Stimulated activated naive CD4-positive, alpha-beta T cell treated with Interleukin-2 at 50 U/mL for 16 hours (primary cell): ENCODE measurements around the gene MEG3.

Experiments used
- DNase-seq: peaks from one replicate; lab custom pipeline; 2025; lab: John Stamatoyannopoulos, UW

Gene MEG3

DNA sequence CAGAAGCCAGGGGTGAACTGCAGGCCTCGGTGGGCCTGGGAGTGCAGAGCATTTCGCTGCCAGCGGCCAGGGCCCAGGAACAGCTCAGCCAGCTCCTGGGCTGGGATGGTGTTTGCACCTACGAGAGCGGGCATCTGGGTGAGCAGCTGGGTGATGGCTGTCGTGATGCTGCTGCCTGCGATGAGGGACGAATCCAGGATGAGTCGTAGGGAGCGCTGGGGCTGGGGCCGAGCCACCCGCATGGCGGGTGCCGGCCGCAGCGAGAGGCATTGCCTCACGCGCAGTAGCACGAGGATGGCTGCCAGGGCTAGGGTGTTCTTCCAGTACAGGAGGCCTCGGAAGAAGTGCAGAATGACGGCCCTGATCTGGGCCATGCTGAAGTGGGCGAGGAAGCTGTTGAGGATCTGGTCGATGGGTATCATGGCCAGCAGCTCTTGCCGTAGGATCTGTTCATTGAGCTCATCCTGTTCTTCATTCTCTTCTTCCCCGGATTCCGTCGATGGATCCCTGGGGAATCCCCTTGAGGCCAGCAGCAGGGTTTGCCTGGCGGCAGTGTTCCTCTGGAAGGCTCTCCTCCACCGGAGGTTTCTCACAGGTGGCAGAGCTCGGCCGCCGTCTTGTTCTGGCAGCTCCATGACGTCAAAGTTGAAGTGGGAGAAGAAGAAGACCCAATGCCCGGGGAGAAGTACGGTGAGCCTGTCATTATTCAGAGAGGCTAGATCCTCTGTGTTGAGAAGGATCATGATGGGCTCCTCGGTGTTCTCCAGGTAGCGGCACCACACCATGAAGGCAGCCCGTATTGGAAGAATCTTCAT lies 55.5 kb downstream of the MEG3 start:
- no peak for DNase-seq

DNA sequence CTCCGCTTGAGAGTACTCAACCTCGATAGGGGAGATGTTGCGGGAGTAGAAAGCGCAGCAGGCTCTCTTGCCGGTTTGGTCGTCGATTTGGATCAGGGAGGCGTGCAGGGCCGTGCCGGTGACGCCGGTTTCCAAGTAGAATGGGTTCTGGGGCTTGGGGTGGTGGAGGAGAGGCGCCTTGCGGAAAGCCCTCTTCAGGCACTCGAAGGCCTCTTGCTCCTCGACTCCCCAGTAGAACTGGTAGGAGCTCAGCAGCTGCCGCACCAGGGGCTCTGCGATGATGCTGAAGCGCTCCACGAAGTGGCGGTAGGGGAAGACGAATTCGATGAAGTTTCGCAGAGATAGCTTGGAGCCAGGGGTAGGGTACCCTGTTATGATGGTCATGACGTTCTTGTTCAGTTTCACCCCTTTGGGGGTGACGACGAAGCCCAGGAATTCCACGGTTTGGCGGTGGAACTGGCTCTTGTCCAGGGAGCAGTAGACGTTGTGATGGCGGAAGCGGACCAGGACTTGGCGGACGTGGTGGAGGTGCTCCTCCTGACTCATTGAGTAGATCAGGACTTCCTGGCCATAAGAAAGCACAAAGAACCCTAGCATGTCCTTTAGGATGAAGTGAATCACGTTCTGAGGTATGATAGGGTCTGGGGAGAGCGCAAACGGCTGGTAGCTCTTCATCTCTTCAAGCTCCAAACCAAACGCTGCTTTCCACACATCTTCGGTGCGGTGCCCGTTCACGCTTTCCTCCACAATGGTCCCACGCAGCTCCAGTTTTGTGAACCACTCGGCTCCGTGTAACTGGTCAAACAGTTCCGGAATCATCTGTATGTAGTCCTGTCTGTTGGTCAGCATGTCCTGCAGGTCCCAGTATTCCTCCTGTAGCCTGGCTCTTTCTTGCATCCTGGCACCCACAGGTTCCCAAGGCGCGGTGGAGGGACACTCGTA lies 56.4 kb downstream of the MEG3 start:
- DNase-seq: no peak

DNA sequence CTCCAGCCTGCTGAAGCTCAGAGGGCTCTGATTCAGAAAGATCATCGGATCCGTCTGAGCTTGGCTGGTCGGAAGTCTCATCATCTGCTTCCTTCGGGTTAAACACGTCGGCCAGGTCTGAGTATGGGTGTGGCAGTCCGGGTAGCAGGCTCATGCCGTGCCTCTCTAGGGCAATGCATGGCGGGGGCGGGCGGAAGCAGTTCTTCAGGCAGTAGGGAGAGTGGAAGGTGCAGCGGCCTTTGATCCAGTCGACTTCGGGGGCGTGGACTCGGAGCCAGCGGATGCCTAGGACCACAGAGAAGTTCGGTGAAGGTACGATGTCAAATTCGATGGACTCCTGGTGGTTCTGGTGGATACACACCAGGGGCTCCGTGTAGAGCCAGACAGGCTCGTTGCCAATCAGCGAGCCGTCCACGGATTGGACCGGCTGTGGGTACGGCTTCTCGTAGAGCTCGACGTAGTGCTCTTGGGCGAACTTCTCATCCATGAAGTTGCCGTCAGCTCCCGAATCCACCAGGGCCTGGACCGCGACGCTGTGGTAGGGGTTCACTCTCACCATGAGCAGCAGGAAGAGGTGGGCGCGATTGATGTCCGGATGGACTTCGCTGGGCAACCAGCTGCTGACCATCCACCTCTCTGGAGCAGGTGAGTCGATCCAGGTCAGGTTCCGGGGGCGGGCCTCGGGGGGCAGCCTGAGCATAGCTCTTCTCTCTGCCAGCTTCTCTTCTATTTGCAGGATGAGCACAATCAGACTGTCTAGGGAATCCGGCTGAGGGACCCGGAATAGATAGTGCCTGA lies 57.3 kb downstream of the MEG3 start:
- DNase-seq: no peak

DNA sequence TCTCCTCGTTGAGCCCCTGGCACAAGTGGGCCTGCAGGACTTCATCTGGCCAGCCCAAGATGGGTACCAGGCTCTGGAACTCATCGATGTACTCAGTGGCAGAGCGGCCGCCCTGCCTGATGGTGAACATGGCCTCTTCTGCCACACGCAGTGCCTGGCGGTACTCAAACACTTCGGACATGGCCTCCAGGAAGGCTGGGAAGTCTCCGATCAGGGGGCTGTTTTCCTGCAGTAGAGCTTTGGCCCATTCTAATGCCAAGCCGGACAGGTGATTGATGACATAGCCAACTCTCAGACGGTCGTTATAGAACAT lies 57.8 kb downstream of the MEG3 start:
- DNase-seq: no peak

DNA sequence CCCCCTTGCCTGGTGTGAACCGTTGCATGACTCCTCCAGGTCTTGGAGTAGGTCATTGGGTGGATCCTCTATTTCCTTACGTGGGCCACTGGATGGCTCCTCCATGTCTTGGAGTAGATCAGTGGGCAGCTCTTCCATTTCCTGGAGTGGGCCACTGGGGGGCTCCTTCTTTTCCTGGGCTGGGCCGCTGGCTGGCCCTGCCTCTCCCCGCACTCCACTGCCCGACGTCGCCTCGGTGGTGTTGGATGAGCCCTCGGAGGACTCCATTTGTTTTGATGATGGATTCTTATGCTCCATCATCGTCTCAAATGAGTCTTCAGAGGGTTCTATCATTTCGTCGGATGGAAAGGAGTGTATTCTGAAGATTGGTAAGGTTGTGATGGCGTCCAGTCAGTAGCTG lies 58.5 kb downstream of the MEG3 start:
- no peak for DNase-seq

DNA sequence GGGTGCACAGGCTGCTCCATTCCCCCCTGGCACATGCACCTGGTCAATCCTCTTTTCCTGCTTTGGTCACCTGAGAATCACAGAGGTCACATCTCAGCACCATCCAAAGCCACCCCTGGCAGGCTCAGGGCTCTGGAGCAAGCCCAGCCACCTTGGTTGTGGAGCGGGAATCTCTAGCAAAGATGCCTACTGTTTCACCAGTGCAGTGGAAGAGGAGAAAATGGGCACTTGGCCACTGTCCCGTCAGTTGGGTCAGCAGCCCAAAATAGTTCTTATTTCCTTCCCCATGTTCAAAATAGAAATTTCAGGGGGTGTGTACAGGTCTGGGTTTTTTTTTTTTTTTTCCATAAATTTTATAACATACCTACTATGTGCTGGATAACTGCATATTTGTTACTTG lies 59.3 kb downstream of the MEG3 start:
- DNase-seq: no peak

DNA sequence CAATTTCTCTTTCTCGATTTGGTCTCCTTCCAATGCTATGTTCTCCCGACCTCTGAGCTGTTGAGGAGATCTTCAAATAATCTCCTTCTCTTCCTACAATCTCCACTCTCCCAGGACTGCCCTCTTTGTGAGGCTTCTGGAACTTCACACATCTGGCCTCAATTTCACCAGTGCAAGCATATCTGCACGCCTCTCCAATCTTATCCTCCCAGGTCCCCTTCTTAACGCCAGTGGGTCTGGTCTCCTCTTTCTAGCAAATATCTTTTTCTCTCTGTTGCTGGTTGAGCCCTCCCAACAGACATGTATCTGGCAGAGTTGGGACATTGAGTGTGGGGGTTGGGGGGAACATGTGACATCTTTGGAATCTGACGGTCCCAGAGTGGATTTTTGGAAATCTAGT lies 59.7 kb downstream of the MEG3 start:
- no peak for DNase-seq

DNA sequence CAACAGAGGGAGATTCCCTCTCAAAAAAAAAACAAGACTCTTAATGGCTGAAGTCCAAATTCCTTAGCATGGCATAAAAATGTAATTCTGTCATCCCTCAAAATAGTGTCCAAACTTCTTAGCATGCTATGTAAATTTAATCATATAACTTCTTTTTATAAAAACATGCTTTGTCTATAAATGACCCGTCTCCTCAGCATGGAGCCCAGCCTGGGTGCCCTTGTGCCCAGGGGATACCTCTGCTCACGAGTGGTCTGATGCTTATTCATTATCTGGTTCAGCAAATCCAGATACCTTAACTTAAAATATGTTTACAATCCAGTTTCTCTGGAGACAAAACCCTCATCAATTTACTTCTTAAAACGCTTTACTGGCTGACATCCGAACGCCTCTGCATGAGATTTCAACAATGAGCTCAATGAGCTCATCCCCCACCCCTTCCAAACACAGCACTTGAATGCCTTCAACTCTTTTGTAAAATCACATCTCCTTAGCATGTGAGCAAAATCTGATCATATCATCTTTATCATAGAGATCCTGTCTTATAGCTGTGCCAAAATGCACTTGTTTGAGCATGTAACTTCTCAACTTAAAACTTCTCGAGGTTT lies 61.9 kb downstream of the MEG3 start:
- no peak for DNase-seq

DNA sequence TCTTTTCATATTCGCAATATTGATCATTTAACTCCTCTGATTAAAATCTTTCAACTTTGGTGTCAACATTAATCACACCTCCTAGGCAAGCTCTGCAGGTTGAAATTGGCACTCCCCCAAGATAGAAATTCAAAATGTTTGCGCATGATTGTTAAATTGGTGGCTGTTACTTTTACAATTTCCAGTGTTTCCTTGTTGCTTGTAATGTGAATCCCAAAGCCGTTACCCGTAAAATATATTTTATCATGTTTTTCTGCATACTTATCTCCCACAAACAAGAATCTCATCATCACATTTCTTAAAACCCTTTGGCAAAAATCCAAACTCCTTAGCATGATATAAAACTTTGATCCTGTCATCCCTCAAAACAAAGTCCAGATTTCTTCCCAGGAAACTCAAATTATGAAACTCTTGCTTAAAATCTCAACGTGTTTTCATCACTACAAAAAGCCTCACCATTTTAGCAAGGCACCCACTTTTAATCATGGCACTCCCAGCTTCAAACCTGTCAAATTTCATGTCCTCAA lies 62.9 kb downstream of the MEG3 start:
- no peak for DNase-seq

DNA sequence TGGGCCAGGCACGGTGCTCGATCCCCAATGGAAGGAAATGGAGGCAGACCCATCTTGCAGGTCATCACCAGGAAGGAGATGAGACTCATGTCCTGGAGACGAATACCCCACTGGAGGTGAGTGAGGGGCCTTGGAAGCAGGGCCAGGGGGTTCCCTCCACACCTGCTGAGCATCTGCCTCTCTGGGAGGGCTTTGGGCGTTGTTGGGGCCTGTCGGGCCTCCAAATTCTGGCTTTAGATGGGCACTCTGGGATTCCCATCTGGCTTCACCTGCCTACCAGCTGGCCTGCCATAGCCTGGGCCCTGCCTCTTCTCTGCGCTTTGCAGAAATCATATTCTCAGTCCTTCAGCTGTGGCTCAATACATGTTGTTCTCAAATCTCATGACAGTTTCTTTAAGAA lies 63.7 kb downstream of the MEG3 start:
- no peak for DNase-seq

DNA sequence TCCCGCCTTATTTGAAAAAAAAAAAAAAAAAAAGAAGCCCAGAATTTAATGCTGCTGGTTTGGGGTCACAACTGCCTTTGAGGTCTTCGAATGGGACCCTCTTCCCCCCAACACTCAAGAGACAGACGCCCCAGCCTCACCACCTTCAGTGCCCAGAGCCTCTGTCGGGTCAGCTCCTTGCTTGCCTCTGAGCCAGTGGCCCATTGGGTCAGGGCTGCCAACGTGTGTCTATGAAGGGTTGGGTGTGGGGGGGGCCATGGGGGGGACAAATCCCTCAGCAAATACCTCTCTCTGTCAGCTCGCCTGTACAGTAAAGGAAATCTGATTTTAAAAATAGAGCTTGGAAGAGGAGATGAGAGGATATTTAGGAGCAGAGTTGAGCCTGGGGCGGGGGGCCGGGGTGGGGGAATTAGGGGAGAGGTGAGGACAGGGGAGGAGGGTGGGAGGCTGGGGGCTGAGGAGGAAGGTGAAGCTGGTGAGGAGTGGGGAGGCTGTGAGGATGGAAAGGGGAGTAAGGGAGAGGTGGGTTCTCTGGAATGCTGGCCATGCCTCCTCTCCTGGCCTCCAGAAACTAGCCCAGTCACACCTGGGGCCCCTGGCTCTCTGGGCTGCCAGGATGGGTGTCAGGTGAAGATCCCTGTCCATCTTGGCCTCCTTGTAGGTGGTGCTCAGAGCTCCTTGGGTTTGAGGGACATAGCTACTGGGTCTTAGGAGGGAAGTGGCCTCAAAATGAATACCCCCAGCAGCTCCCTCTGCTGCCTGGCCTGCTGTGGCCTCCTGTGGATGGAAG lies 64.3 kb downstream of the MEG3 start:
- no peak for DNase-seq

DNA sequence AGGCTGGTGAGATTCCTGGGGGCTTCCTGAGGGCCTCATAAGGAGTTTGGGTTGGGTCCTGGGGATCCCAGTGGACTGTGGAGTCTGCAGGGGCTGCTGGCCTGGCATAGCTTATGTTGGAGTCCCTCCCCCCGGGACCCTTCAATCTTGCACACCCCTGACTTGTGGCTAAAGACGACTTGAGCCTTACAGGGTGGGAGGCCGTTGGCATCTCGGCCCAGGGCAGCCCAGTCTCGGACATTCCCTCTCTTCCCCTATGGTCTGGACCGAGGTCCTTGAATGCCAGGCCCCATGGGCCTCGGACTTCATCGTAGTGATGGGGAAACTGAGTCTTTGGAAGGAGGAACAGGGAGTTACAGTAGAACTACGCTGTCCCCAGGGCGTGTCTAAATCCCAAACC lies 65.1 kb downstream of the MEG3 start:
- DNase-seq: no peak

DNA sequence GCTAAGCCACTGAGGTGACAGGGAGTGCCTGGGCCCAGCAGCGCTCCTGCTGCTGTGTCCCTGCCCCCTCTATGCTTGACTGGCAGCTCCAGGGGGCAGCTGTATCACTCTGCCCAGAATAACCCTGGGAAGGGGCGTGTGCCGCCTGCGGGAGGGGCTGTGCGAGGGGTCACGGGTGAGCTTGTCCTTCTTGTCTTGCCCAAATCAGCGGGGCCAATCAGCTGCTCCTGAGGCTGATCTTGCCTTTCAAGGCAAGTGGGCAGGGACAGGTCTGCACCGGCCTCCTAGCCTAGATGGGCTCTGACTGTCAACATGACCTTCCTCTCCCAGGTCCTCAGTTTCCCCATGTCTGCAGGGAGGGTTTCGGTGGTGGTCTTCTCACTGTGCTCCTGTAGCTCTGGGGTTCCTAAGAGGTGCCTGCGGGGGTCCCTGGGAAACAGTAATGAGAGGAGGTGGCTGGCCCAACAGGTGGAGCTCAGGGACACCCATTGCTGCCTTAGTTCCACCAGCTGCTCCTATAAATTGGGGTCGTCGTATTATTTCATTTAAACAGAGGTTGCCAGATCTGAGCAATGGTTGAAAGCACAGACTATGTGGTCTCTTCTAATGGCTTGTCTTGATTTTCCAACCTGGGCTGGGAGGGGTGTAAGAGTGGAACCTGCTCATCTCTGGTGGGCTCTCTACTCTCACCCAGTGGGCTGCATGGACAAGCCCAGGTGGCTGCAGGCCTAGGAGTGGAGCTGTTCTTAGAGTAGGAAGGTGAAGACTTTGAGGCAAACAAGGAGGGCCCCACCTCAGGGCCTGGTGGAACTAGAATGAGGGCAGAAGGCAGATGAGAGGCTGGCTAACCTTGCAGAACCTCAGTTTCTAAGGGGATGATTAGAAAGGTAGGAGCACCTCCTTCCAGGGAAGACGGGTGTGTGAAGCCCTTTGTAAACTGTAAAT lies 65.9 kb downstream of the MEG3 start:
- no peak for DNase-seq

DNA sequence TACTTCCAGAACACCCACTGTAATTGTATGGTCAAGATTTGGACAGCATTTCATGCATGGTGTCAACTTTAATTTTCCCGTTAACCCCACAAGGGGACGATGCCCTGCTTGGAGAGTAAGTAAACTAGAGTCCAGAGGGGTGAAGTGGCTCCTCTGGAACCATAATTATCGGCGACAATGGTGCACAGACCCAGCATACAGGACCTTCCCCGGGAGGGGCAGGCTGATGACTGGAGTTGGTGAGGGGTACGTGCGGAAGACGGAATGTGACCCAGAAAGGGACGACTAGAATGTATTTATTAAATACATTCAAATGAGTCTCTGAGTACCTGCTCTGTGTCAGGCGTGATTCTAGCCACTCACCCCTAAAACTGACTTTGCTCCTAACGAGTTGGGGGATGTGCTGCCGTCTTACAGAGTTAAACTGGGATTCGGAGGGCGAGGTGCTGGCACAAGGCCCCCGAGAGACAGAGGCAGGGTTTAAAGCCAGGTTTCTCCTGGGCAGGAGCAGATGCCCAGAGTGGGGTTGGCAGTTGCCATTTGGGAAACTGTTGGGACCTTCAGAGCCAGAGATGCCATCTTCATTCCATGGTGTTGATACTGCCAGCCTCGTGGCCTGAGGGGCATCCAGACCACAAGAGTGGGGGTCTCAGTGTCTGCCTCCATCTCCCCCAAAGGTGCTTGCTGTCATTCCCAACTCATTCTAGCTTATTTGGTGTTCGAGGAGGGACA lies 66.7 kb downstream of the MEG3 start:
- no peak for DNase-seq

DNA sequence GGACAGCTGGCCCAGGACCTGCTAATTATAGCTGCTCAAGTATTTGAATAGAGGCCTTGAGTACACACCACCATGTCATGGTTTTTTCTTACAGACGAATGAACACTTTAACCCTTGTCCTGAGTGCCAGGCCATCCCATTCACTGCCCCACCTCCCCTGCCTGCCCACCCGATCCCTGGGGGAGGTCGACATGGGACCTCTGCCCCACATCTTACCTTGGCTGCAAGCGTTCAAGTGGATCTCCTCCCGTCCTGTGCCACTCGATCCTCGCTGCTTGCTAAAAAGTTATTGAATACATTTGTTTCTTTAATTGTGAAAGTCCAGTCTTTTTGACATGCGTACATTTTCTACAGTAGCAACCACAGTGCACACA lies 67.3 kb downstream of the MEG3 start:
- DNase-seq: no peak

DNA sequence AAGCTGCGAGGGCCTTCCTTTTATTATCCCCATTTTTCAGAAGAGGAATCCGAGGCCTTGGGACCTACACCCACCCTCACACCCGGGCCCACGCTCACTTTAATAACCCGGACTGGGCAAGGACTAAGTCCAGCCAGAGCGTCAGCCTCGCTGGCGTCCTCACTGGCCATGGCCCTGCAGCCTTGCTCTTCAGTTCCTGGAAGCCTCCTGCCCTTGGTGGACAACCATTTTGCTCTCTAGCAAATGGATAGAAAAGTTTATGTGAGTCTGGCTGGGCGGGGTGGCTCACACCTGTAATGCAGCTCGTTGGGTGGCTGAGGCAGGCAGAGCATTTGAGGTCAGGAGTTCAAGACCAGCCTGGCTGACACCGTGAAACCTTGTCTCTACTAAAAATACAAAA lies 67.8 kb downstream of the MEG3 start:
- no peak for DNase-seq

DNA sequence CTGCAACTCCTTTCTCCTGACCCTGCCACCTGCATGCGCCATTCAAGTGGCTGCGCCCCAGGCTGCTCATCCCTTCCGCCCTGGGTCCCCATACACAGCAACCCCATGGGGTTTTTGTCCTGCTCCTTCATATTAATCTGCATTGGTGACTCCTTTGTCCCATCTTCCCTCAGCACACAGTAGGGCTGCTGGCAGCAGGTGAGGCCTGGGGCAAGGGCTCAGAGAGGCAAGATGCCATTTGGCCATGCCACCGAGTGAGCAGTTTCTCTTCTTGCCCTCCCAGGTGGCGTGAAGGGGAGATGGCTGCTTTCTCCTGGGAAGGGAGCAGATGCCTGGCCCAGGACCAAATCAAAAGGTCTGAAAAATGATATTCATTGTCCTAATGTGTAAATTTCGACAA lies 68.5 kb downstream of the MEG3 start:
- DNase-seq: no peak

DNA sequence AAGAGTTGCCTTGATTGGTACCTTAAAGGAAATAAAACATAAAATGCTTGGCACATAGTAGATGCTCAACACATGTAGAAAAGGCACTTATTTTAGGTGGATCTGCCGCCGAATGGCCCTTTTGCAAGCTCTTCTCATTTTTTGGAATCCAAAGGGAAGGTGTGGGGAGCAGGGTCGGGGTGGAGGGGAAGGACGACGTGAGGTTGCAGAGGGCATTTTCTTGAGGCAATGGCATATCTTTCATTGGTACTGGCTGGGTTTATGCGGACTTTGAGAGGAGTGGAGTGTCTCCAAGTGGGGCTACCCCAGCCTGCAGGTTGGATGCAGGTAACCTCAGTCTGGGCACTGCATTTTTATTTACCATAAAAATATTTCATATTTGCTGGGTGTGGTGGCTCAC lies 69.5 kb downstream of the MEG3 start:
- DNase-seq: no peak

DNA sequence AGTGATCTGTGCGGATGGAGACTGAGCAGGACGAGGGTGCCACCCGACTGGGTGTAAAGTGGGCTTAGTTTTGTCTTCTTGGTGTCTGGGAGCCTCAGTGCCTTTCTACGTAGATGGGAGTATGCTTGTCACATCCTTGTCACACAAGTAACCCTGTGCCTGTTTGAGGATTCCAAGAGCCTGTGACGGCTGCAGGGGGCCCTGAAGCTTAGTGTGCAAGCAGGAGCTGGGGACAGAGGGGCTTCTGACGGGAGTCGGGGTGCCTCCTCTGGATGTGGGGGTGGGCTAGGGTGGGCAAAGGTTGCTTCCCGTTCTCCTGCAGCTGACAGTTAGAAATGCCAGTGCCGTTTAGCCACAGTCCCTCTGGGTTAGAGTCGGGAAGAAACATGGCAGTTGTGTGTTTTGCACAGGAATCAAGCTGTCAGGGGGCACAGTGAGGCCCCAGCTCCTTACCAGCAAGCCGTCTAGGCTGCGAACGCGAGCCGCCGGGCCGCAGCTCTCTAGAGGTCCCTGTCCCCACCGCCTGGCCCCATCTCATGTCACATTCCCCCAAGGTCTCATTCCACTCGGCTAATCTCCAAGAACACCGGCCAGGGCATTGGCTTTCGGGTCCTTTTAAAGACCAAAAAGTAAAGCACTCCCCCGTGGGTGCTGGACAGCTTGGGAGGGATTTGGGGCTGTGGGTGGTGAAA lies 70.6 kb downstream of the MEG3 start:
- DNase-seq: no peak
